Adrenal gland (tissue), 5 donors: ENCODE results near the gene SRGAP3.

ENCODE experiments used
- CTCF ChIP-seq, 6 experiments: fragments of 450-650 bp in 4 of 6; fragments of 200-600 bp in 2 of 6; sonication (generic) in 1 of 6; IDR thresholded peaks; 1 replicate in 5 of 6; 2 replicates in 1 of 6; pipeline versions ENCODE4 v1.5.1 to v1.8.0; 2016 to 2021; ENCODE audit warnings: antibody characterized with exemption in 6 of 6, mild to moderate bottlenecking in 2 of 6, moderate library complexity in 1 of 6
- POLR2A ChIP-seq, 2 donors: fragments of 450-650 bp; IDR thresholded peaks; one replicate each; pipeline ENCODE4 v1.6.1; 2017; ENCODE audit warnings: antibody characterized with exemption in 2 of 2, mild to moderate bottlenecking in 2 of 2, moderate library complexity in 1 of 2
- donor health status: DM: no; HTN: no; CAD: no.

- TF ChIP-seq CTCF (IDR thresholded peaks at IDR 0.05) (no peak), POLR2A (IDR thresholded peaks at IDR 0.05) (no peak)
These were observed 275.0 kb downstream of the SRGAP3 start for GRCh38 chr3:8974458-8974857.
